Neural progenitor cell (in vitro differentiated cells): ENCODE data around the gene ATP5IF1. TPM values are rescaled to one million over a fixed set of nuclear protein-coding genes. Genes with fewer than 3 reads are reported as not detected.

Experiments
- DNase-seq: peaks from one replicate; pipeline ENCODE4 v3.0.0-alpha.2; 2016; ENCODE audit warnings: low spot score
- H2AFZ ChIP-seq: fragments of 200-600 bp; sonication (generic); replicated peaks from 2 replicates; pipeline ENCODE4 v1.6.1; 2016; ENCODE audit warnings: antibody characterized with exemption
- H3F3A ChIP-seq: fragments of 200-600 bp; sonication (generic); 2 replicates; pipeline ENCODE4 v1.6.1; 2016; ENCODE audit warnings: antibody characterized with exemption, low read depth
- H3K27ac ChIP-seq: fragments of 200-600 bp; sonication (generic); 2 replicates; pipeline ENCODE4 v1.5.1; 2016; ENCODE audit warnings: mild to moderate bottlenecking
- H3K27me3 ChIP-seq: fragments of 200-600 bp; sonication (generic); 2 replicates; pipeline ENCODE4 v1.6.1; 2016; ENCODE audit warnings: mild to moderate bottlenecking, moderate library complexity
- H3K36me3 ChIP-seq: fragments of 200-600 bp; sonication (generic); 2 replicates; pipeline ENCODE4 v1.5.1; 2016
- H3K4me1 ChIP-seq: fragments of 200-600 bp; sonication (generic); 2 replicates; pipeline ENCODE4 v1.6.1; 2016; ENCODE audit warnings: mixed run types
- H3K4me2 ChIP-seq: fragments of 200-600 bp; sonication (generic); 2 replicates; pipeline ENCODE4 v1.6.1; 2016
- H3K4me3 ChIP-seq: fragments of 200-600 bp; sonication (generic); 2 replicates; pipeline ENCODE4 v1.5.1; 2016
- H3K79me2 ChIP-seq: fragments of 200-600 bp; sonication (generic); 2 replicates; pipeline ENCODE4 v1.6.1; 2016; ENCODE audit warnings: low read depth
- H3K9ac ChIP-seq: fragments of 200-600 bp; sonication (generic); 2 replicates; pipeline ENCODE4 v1.6.1; 2016
- H3K9me3 ChIP-seq: fragments of 200-600 bp; sonication (generic); 2 replicates; pipeline ENCODE4 v1.5.1; 2016; ENCODE audit warnings: low read depth
- H4K20me1 ChIP-seq: fragments of 200-600 bp; sonication (generic); 2 replicates; pipeline ENCODE4 v1.6.1; 2016; ENCODE audit warnings: low read depth
- H3K27ac Mint-ChIP-seq: 3 replicates; pipeline ENCODE4 v1.8.0; 2021; ENCODE audit warnings: mixed read lengths
- H3K27me3 Mint-ChIP-seq: 2 replicates; pipeline ENCODE4 v1.8.0; 2022; ENCODE audit warnings: low read depth, mild to moderate bottlenecking, inconsistent platforms, moderate library complexity, mixed read lengths; ENCODE audit not compliant: insufficient read depth
- H3K36me3 Mint-ChIP-seq: 3 replicates; pipeline ENCODE4 v1.8.0; 2021; ENCODE audit warnings: mixed read lengths
- H3K4me1 Mint-ChIP-seq: 3 replicates; pipeline ENCODE4 v1.8.0; 2021; ENCODE audit warnings: mixed read lengths
- H3K4me3 Mint-ChIP-seq: 3 replicates; pipeline ENCODE4 v1.8.0; 2021; ENCODE audit warnings: mild to moderate bottlenecking, moderate library complexity, mixed read lengths
- H3K9me3 Mint-ChIP-seq: 3 replicates; pipeline ENCODE4 v1.8.0; 2020; ENCODE audit warnings: mixed read lengths
- EZH2 ChIP-seq: fragments of 200-600 bp; sonication (generic); IDR thresholded peaks from 2 replicates; pipeline ENCODE4 v1.6.1; 2017; ENCODE audit warnings: antibody characterized with exemption, mild to moderate bottlenecking, moderate library complexity
- EZH2phosphoT487 ChIP-seq: fragments of 200-600 bp; sonication (generic); IDR thresholded peaks from 2 replicates; pipeline ENCODE4 v1.6.1; 2017; ENCODE audit warnings: antibody characterized with exemption
- total RNA-seq: library from RNA; depleted of rRNA; stranded (reverse); fragments of >200 nt; gene quantifications from 2 replicates; pipeline ENCODE4 v1.2.3, GENCODE V29; 2015; ENCODE audit warnings: low replicate concordance
- TF ChIP-seq, protein P1 (sequence below): fragments of 200-600 bp; sonication (generic); IDR thresholded peaks from 2 replicates; pipeline ENCODE4 v1.5.1; 2017; ENCODE audit warnings: antibody characterized with exemption, mild to moderate bottlenecking

Gene ATP5IF1
- total RNA-seq, 1 donor from 2014 or later: 187 TPM

DNA sequence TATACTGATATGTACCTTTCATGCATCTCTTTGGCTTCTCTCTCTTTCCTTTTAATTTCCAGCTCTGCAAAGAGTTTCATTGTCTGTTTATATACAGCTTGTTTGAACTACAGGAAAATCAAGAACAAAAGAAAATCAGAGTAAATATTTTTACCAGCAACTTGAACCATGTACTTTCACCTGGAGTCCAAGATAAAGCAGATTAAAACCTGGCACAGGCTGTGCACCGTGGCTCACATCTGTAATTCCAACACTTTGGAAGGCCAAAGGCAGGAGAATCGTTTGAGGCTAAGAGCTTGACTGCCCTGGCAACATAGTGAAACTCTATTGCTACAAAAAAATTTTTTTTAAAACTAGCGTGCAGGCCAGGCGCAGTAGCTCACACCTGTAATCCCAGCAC, 30.7 kb upstream of the ATP5IF1 start:
- peaks cover 19% of the 10 kb centered on the region for H3K36me3 Mint-ChIP-seq
- Histone ChIP-seq H2AFZ (no peak overlapping the region), H3K9me3 (no peaks in the 10 kb centered on the region), H3K27me3 (no peaks in the 10 kb centered on the region), H3K4me2 (no peak overlapping the region), H3K4me3 (no peak overlapping the region), H3K36me3 (peaks cover 7% of the 10 kb centered on the region), H3K4me1 (no peaks in the 10 kb centered on the region), H3K79me2 (no peaks in the 10 kb centered on the region), H3K27ac (no peak overlapping the region), H3F3A (peaks cover 11% of the 10 kb centered on the region), H3K9ac (no peak overlapping the region), H4K20me1 (no peaks in the 10 kb centered on the region)
- TF ChIP-seq EZH2: no peak
- no peaks in the 10 kb centered on the region for H3K27me3 Mint-ChIP-seq
- H3K4me1 Mint-ChIP-seq: no peaks in the 10 kb centered on the region
- no peak for DNase-seq
- H3K4me3 Mint-ChIP-seq: no peak overlapping the region
- no peak overlapping the region for H3K27ac Mint-ChIP-seq
- H3K9me3 Mint-ChIP-seq: no peaks in the 10 kb centered on the region

DNA sequence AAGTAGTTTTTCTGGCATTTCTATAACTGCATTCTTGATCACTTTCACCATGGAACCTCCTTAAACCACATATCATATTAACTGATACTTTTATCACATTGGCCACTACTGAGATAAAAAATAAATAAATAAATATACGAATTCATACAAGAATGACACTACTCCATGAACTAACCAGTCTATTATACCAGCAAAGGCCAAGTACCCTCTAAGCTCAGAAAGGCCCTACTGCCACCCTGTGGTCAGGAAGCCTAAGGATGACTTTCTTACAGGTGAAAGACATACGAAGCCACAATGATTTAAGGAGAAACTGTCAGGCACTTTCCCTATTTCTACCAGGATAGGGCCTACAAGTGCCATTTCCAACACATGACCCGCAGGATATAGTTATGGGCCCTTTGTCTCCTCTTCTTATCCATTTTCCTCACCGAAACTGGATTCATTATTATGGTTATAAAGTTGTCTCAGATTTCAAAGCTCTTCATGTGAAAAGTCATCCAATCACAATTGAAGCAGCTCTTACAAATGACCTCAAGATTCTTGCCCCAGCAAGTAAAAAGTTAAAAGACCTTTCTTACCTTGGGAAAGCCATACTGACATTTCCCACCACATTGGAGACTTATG, 27.0 kb upstream of the ATP5IF1 start:
- H3K9me3 ChIP-seq: no peaks in the 10 kb centered on the region
- H3K27me3 Mint-ChIP-seq: no peaks in the 10 kb centered on the region
- H3K4me2 ChIP-seq: no peak overlapping the region
- H2AFZ ChIP-seq: no peak overlapping the region
- H3K9me3 Mint-ChIP-seq: no peaks in the 10 kb centered on the region
- no peak overlapping the region for H3K4me3 ChIP-seq
- DNase-seq: peak; percentile 66
- H4K20me1 ChIP-seq: no peaks in the 10 kb centered on the region
- no peak overlapping the region for H3K27ac Mint-ChIP-seq
- no peaks in the 10 kb centered on the region for H3K4me1 Mint-ChIP-seq
- no peak overlapping the region for H3K4me3 Mint-ChIP-seq
- H3K36me3 ChIP-seq: peaks cover 7% of the 10 kb centered on the region
- H3K36me3 Mint-ChIP-seq: peaks cover 2% of the 10 kb centered on the region
- H3K27me3 ChIP-seq: no peaks in the 10 kb centered on the region
- no peak overlapping the region for H3K27ac ChIP-seq
- H3K9ac ChIP-seq: no peak overlapping the region
- no peaks in the 10 kb centered on the region for H3K4me1 ChIP-seq
- H3F3A ChIP-seq: peaks cover 15% of the 10 kb centered on the region
- H3K79me2 ChIP-seq: no peaks in the 10 kb centered on the region
- no peak for TF ChIP-seq EZH2phosphoT487
- TF ChIP-seq, protein P1, sequence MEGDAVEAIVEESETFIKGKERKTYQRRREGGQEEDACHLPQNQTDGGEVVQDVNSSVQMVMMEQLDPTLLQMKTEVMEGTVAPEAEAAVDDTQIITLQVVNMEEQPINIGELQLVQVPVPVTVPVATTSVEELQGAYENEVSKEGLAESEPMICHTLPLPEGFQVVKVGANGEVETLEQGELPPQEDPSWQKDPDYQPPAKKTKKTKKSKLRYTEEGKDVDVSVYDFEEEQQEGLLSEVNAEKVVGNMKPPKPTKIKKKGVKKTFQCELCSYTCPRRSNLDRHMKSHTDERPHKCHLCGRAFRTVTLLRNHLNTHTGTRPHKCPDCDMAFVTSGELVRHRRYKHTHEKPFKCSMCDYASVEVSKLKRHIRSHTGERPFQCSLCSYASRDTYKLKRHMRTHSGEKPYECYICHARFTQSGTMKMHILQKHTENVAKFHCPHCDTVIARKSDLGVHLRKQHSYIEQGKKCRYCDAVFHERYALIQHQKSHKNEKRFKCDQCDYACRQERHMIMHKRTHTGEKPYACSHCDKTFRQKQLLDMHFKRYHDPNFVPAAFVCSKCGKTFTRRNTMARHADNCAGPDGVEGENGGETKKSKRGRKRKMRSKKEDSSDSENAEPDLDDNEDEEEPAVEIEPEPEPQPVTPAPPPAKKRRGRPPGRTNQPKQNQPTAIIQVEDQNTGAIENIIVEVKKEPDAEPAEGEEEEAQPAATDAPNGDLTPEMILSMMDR: peak; percentile 72
- no peak for TF ChIP-seq EZH2

DNA sequence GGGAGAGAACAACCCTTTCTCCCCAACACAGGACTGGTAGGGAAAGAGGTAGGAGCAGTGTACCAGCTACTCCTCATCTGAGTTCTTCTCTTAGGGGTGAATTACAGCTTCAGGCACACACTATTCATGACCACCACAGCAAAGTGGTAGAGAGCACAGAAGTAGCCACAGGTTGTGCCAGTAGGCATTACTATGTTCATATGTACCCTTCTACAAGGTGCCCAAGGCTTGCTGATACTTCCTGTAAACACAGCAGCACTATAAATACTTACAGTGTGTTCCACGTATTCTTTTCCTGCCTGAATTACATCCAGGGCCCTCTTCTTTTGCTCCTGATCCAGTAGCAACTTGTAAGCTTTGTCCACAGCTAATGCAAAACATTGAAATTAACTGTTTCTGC, 26.2 kb upstream of the ATP5IF1 start:
- Histone ChIP-seq H3K27ac (no peak overlapping the region), H3K36me3 (peaks cover 7% of the 10 kb centered on the region), H3K4me1 (no peaks in the 10 kb centered on the region), H3K27me3 (no peaks in the 10 kb centered on the region), H3K9me3 (no peaks in the 10 kb centered on the region), H3K9ac (no peak overlapping the region), H3K79me2 (no peaks in the 10 kb centered on the region), H4K20me1 (no peaks in the 10 kb centered on the region), H3K4me2 (no peak overlapping the region), H3K4me3 (no peak overlapping the region), H2AFZ (no peak overlapping the region), H3F3A (peaks cover 15% of the 10 kb centered on the region)
- Mint-ChIP-seq H3K4me3 (no peak overlapping the region), H3K27ac (no peak overlapping the region), H3K36me3 (peaks cover 2% of the 10 kb centered on the region), H3K9me3 (no peaks in the 10 kb centered on the region), H3K4me1 (no peaks in the 10 kb centered on the region), H3K27me3 (no peaks in the 10 kb centered on the region)
- no peak for DNase-seq
- TF ChIP-seq, protein P1: no peak
- TF ChIP-seq EZH2phosphoT487 (no peak), EZH2 (no peak)

DNA sequence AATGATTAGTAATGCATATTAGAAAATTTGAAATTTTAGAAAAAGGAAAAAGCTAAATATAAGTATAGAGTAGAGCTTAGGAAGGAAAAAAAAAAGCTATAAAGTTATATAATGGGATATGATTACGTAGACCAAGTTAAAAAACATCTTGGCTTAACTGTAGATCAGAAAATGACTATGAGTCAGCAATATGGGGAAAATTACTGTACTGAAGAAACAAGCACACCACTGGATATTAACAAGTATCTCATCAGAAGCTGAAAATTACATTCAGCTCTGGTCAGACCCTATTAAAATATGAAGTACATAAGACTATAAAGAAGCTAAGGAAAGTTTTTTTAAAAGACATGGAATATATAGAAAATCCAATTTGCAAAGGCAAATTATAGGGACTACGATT, 22.6 kb upstream of the ATP5IF1 start:
- H2AFZ ChIP-seq: no peak overlapping the region
- peaks cover 4% of the 10 kb centered on the region for H3K79me2 ChIP-seq
- peaks cover 2% of the 10 kb centered on the region for H3K36me3 ChIP-seq
- peaks cover 15% of the 10 kb centered on the region for H3F3A ChIP-seq
- H3K9me3 ChIP-seq: no peaks in the 10 kb centered on the region
- no peaks in the 10 kb centered on the region for H3K36me3 Mint-ChIP-seq
- H3K27me3 Mint-ChIP-seq: no peaks in the 10 kb centered on the region
- H3K9ac ChIP-seq: no peak overlapping the region
- H3K4me2 ChIP-seq: no peak overlapping the region
- H3K4me3 Mint-ChIP-seq: no peak overlapping the region
- H3K4me3 ChIP-seq: no peak overlapping the region
- H3K27ac Mint-ChIP-seq: no peak overlapping the region
- no peaks in the 10 kb centered on the region for H3K4me1 ChIP-seq
- TF ChIP-seq, protein P1: no peak
- TF ChIP-seq EZH2phosphoT487 (no peak), EZH2 (no peak)
- no peak overlapping the region for H3K27ac ChIP-seq
- H4K20me1 ChIP-seq: no peaks in the 10 kb centered on the region
- no peaks in the 10 kb centered on the region for H3K9me3 Mint-ChIP-seq
- no peaks in the 10 kb centered on the region for H3K27me3 ChIP-seq
- no peak for DNase-seq
- H3K4me1 Mint-ChIP-seq: no peaks in the 10 kb centered on the region
